Occipital lobe (tissue), 2 donors: ENCODE measurements around the gene STRA6. TPM values are rescaled to one million over a fixed set of nuclear protein-coding genes. Genes with fewer than 3 reads are reported as not detected.

Experiments used
- DNase-seq: peaks from one replicate; lab custom pipeline; 2025; lab: John Stamatoyannopoulos, UW
- total RNA-seq: library from RNA; depleted of rRNA; stranded (reverse); fragments of >200 nt; gene quantifications from one replicate; pipeline ENCODE4 v1.2.3, GENCODE V29; 2014

Gene STRA6
- total RNA-seq, 1 donor from 2014 or later: 2.3 TPM

GRCh38 chr15:74180881-74181602 lies 21.5 kb downstream of the STRA6 start:
- no peak for DNase-seq

- no peak for DNase-seq
Observed at GRCh38 chr15:74179983-74180880, 22.4 kb downstream of the STRA6 start.

- DNase-seq: peak; percentile 38
Observed at GRCh38 chr15:74179101-74179841, 23.3 kb downstream of the STRA6 start.

- no peak for DNase-seq
Observed at GRCh38 chr15:74178326-74179100, 24.1 kb downstream of the STRA6 start.

- DNase-seq: no peak
Observed at GRCh38 chr15:74176262-74177214, 26.0 kb downstream of the STRA6 start.

- no peak for DNase-seq
Observed at GRCh38 chr15:74175271-74176191, 27.1 kb downstream of the STRA6 start.

GRCh38 chr15:74174958-74175253 lies 27.7 kb downstream of the STRA6 start:
- DNase-seq: no peak

GRCh38 chr15:74174219-74174957 lies 28.2 kb downstream of the STRA6 start:
- DNase-seq: no peak

- no peak for DNase-seq
Observed at GRCh38 chr15:74173380-74174218, 29.0 kb downstream of the STRA6 start, which contains the start of gene ISLR. TSS of gene ISLR (plus strand) at chr15:74173710. CDS start at chr15:74174859, 1,149 bp downstream.

GRCh38 chr15:74172701-74173379 lies 29.7 kb downstream of the STRA6 start:
- no peak for DNase-seq

GRCh38 chr15:74171965-74172541 lies 30.5 kb downstream of the STRA6 start:
- DNase-seq: no peak

GRCh38 chr15:74170875-74171578 lies 31.6 kb downstream of the STRA6 start:
- no peak for DNase-seq

GRCh38 chr15:74170071-74170844 lies 32.3 kb downstream of the STRA6 start:
- DNase-seq: no peak

- no peak for DNase-seq
Observed at GRCh38 chr15:74168711-74169126, 33.9 kb downstream of the STRA6 start.

- no peak for DNase-seq
Observed at GRCh38 chr15:74167891-74168331, 34.7 kb downstream of the STRA6 start.
